NCI-H2196 treated with DMSO at 0.1 percent for 48 hours (cell line): Measurements from ENCODE around the gene ZNF264.
"Not testable (repeated sequence)": the region's sequence is repeated elsewhere in the genome, so short reads cannot be mapped to it uniquely, and the experiment has no call there.

Experiments
- DNase-seq: peaks from one replicate; lab custom pipeline; 2025; ENCODE audit not compliant: unreplicated experiment; lab: John Stamatoyannopoulos, UW

Gene ZNF264

GRCh38 chr19:57191141-57192076 is at the start of gene ZNF264:
ZNF264 (plus strand) TSS chr19:57191500; CDS start chr19:57191914, 414 bp downstream.
- peak; percentile 80 for DNase-seq

GRCh38 chr19:57141699-57142098 is 49.6 kb upstream of the ZNF264 start:
- no peak for DNase-seq

- DNase-seq, result no peak
Measured at GRCh38 chr19:57152921-57153320, 38.4 kb upstream of the ZNF264 start.

GRCh38 chr19:57161985-57162539 is 29.2 kb upstream of the ZNF264 start:
- no peak for DNase-seq

- no peak for DNase-seq
Measured at GRCh38 chr19:57165846-57166245, 25.5 kb upstream of the ZNF264 start.

- no peak for DNase-seq
Measured at GRCh38 chr19:57167385-57167784, 23.9 kb upstream of the ZNF264 start, which contains the start of gene DUXA. DUXA (minus strand) TSS chr19:57167485; CDS start chr19:57167443, 42 bp downstream.

- DNase-seq, result no peak
Measured at GRCh38 chr19:57171551-57172081, 19.7 kb upstream of the ZNF264 start.

GRCh38 chr19:57190301-57190700 is 999 bp upstream of the ZNF264 start:
- DNase-seq, result no peak

GRCh38 chr19:57192077-57192420 is 749 bp downstream of the ZNF264 start:
- no peak for DNase-seq

- DNase-seq, result no peak
Measured at GRCh38 chr19:57192993-57193392, 1.7 kb downstream of the ZNF264 start.

- DNase-seq, result not testable (repeated sequence)
Measured at GRCh38 chr19:57197874-57198273, 6.6 kb downstream of the ZNF264 start.

- DNase-seq, result no peak
Measured at GRCh38 chr19:57202160-57202559, 10.9 kb downstream of the ZNF264 start.

GRCh38 chr19:57210381-57210780 is 19.1 kb downstream of the ZNF264 start:
- no peak for DNase-seq

- no peak for DNase-seq
Measured at GRCh38 chr19:57212109-57212508, 20.8 kb downstream of the ZNF264 start.

GRCh38 chr19:57227502-57227901 is 36.2 kb downstream of the ZNF264 start:
- DNase-seq, result no peak

- DNase-seq, result no peak
Measured at GRCh38 chr19:57231686-57232085, 40.4 kb downstream of the ZNF264 start.

- DNase-seq, result no peak
Measured at GRCh38 chr19:57233207-57233606, 41.9 kb downstream of the ZNF264 start.

GRCh38 chr19:57239982-57240310 is 48.6 kb downstream of the ZNF264 start:
- DNase-seq, result no peak

GRCh38 chr19:57240311-57241090 is 49.2 kb downstream of the ZNF264 start, which contains the start of gene ZNF805:
ZNF805 (plus strand) TSS chr19:57240632; CDS start chr19:57240892, 260 bp downstream.
- peak; percentile 84 for DNase-seq

- DNase-seq, result no peak
Measured at GRCh38 chr19:57241176-57241575, 49.9 kb downstream of the ZNF264 start.

- no peak for DNase-seq
Measured at GRCh38 chr19:57242821-57243220, 51.5 kb downstream of the ZNF264 start.
